ENCODE data around the gene ERP29.

ERP29 gene

DNA sequence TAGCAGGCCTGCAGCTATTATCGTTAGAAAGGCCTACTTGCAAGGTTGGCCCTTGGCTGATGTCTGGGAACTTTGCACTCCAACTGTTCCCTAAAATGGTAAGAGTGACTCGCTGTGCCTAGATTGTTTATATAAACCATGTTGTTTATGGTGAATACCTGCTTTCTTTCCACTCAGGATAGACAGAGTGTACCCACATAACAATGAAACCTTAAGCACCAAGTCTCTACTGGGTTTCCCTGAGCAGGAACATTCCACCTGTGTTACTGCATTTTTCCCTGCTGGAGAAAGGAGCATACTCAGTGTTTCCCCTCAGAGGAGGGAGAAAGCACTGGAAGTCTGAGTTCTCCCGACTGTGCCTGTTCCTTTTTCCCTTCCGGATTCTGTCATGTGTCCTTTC lies 32.8 kb downstream of the ERP29 start:
- no peak for DNase-seq

GRCh38 chr12:112049351-112049750 lies 36.1 kb downstream of the ERP29 start:
- DNase-seq: no peak

DNA sequence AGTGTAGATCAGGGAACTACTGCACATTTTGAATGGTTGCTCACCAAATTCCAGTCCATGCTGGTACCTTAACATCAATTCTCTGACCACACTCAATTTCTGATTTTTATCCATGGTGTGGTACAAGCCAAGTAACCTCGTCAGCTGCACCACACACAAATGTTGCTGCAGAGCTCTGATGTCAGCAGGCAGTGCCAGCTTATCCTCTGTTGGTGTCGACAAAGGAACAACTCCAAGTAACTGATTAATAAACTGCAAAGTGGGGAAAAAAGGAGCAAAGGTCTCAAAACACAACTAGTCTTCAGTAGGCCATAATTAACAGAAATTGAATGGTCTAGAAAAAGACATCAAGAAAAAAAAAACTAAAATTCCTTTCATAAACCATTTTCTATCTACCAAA lies 47.9 kb downstream of the ERP29 start:
- no peak for DNase-seq

- DNase-seq: no peak
Measured at GRCh38 chr12:112063273-112063672, 50.0 kb downstream of the ERP29 start.

- no peak for DNase-seq
Measured at GRCh38 chr12:112066566-112066965, 53.3 kb downstream of the ERP29 start.
